Stimulated activated naive CD4-positive, alpha-beta T cell (primary cell): Measurements from ENCODE around the gene NBEA.

Experiments used
- DNase-seq, 6 experiments: peaks; one replicate each; lab custom pipeline; 2025; lab: John Stamatoyannopoulos, UW

The NBEA gene

DNA sequence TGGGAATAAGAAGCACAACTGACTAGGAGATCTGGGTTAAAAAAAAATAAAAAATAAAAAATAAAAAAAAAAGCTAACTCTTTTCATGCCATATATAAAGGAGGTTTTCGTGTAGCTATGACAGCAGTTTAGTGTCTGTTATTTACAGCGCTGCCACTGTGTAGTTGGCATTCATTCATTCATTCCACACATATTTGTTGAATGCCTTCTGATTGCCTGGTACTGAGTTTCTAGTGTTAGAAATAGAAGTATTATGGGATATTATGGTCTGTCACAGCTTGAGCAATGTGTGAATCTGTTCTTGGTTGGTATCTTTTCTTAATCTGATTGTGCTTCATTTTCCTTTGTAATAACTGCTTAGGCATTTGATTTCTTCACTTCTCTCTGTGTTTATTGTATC lies 237.4 kb downstream of the NBEA start:
- DNase-seq: no peak

DNA sequence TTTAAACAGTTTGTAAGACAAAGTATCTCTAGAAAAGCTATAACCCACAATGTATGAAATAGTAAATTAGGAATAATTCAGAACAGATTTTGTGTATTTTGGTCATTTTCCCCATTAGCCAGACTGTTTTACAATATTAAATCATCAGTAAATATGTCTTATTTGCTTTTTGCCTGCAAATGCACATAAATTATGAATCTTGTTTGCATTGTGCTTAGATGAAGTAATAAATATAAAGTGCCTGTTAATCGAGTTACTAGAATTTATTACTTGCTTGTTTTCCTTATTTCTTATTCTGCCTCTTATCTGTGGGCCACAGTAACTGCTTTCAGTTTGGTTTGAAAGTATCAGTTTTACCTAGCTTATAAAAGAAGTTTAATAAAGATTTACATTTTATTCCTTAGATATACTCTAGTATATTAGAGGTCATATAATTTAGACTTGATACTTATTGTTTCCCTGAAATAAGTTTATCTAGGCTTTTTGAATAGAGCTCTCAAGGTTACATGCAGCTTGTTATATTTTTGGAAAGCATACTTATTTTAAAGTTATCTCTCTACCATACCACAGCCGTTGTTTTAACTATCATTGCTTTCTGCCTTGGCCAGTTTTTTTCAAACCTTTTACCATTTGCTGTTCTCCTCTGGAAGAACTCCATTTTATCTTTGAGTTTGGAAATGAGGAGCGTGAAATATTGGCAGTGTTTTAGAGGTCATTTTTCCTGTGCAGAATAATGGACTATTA lies 238.0 kb downstream of the NBEA start:
- DNase-seq: no peak

DNA sequence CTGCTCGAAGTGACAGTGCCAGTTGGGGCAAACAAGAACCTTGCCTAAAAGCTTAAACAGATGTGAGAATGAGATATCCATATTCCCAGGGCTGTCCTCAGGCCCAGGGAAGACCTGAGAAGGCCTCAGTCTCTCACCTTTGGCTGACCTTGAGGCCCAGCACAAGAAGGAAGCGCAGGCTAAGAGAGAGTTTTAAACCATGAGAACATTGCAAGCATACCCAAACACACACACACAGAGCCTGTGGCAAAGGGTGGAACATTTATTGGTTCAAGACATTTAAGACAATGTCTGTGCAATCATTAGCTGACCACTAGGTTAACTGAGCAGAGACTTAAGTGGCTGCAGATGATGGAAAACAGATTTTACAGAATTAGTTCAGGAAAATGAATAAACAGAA lies 248.2 kb downstream of the NBEA start:
- no peak for DNase-seq

- DNase-seq: no peak
These were observed 249.8 kb downstream of the NBEA start for GRCh38 chr13:35191883-35192282.

DNA sequence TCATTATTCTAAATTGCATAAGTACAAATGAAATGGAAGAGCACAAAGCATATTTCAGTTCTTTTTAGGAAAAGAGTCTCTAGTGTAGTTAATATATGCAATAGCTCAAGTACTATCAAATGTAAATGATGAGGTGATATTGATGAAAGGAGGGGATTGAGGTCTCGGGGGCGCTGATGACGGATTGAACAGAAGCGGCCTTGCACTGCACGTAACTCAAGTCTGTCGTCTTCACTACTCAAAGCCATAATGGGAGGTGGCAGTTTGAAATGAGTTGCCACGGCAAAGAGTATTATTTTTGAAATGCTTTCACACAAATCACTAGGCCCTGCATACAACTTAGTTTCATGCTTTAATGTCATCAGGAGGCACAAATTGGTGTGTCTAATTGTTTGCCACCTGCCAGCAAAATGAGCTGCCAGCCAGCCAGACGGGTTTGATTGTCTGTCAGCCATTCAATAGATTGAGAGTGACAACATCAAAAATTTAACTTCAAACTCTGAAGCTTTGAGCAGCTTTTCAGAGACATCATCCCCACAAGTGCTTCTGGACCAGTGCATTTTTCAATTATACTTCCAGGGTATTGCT lies 256.6 kb downstream of the NBEA start:
- DNase-seq: no peak

DNA sequence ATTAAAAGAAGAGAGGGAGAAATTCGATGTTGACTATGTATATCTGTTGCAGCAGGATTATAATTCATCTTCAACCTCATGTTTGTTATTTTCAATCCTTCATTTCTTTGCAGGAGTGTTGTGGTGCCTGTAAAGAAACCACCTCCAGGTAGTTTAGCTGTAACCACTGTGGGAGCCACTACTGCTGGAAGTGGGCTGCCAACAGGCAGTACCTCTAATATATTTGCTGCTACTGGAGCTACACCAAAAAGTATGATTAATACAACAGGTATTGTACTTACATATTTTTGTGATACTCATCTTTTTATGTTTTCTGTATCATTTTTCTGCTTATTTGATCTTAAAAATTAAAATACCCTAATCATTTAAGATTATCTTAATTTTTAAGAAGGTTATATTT lies 266.5 kb downstream of the NBEA start:
- no peak for DNase-seq

DNA sequence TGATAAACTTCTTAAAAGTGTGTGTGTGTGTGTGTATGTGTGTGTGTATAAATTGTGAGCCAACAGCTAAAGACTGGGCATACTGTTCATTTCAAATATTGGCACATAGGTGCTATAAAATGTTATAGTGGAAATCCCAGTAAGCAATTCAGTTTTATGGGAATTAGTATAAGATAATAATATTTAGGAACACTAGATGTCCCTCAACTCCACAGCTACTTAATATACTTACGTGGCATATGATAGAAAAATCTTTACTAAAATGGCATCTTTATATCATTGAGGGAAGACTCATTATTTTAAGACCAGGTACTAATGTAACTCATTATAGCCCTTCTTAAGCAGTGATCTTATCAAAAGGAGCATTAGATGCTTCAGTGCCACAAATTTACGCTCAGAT lies 268.2 kb downstream of the NBEA start:
- DNase-seq: no peak

GRCh38 chr13:35211949-35212348 lies 269.9 kb downstream of the NBEA start:
- no peak for DNase-seq

DNA sequence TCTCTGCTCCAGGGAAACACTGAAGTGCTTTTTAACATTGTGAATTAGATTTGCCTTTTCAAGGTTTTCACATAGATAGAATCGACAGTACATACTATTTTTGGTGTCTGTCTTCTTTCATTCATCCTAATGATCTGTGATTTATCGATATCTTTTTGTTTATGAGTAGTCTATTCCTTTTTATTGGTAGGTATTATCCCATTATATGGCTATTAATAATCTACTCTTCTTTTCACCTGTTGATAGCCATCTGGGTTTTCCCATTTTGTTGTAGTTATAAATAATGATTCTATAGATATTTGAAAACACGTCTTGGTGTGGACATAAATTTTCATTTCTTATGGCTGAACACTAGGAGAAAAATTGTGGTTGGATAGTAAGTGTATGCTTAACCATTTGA lies 271.8 kb downstream of the NBEA start:
- DNase-seq: no peak

DNA sequence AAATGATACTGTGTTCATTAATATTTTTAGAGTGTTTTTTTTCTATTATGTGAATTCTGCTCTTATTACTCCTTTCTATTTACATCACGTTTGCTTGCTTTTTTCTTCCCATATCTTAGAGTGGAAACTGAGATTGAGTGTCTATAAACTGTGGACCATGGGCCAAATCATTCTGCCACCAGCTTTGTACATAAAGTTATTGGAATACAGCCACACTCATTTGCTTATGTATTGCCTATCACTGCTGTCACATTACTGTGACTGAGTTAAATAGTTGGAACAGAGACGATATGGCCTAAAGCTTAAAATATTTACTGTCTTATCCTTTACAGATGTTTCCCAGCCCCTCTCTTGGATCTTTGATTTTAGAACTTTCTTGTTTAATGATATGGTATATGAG lies 274.1 kb downstream of the NBEA start:
- DNase-seq: no peak

- no peak for DNase-seq
These were observed 277.0 kb downstream of the NBEA start for GRCh38 chr13:35219021-35219420.

GRCh38 chr13:35225159-35225558 lies 283.1 kb downstream of the NBEA start:
- no peak for DNase-seq

GRCh38 chr13:35225582-35225981 lies 283.5 kb downstream of the NBEA start:
- no peak for DNase-seq

DNA sequence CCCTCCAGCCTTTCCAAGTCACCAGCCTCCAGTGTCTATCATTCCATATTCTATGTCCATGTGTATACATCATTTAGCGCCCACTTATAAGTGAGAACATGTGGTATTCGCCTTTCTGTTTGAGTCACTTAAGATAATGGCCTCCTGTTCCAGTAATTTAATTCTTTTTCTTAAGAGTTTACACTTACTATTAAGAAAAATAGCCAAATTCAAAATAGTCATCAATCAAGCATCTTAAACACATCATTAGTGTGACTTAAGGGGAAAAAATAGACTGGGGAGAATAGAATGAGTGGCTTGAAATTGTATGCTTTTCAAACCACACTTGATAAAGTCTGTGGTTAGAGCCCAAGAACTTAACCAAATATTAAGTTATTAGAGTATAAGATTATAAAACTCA lies 286.5 kb downstream of the NBEA start:
- no peak for DNase-seq

GRCh38 chr13:35231426-35231825 lies 289.4 kb downstream of the NBEA start:
- DNase-seq: no peak

DNA sequence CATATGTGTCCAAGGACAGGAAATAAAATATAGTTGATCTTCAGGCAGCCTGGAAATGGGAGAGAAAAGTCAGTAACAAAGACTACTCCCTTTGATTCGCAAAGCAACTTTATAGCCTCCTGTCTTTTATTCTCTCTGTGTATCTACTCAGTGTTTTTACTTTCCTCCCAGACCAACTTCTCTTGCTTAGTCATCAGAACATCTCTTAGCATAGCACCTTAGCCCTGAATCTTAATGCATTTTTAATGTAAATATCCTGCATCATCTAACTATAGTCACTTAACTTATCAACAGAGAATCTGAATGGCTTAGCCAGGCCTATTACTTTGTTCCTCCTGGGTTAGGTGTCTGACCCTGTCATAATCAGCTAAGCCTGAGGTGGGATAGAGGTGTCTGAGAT lies 296.2 kb downstream of the NBEA start:
- no peak for DNase-seq

- no peak for DNase-seq
These were observed 310.6 kb downstream of the NBEA start for GRCh38 chr13:35252536-35253205.

GRCh38 chr13:35255241-35255640 lies 313.2 kb downstream of the NBEA start:
- DNase-seq: no peak

GRCh38 chr13:35256459-35257148 lies 314.5 kb downstream of the NBEA start:
- DNase-seq: no peak

DNA sequence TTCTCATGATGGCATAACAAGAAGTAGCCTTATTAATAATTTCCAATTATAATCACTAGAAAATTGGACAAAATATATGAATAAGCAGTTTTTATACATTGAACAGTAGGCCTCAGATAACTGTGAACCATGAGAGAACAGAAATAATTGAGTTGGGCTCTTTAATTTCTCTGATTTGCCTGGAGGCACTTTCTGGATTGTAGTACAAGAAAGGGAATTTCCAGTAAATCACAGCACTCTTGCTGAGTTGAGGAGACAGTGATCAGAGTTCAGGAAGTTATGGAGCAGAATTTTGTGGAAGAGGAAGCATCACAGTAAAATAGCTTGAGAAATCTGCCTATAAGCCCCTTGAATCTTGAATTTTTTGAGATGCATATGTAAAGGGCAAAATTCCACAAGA lies 318.2 kb downstream of the NBEA start:
- no peak for DNase-seq

GRCh38 chr13:35266412-35266811 lies 324.3 kb downstream of the NBEA start:
- no peak for DNase-seq

GRCh38 chr13:35278917-35279316 lies 336.8 kb downstream of the NBEA start:
- DNase-seq: no peak

- no peak for DNase-seq
These were observed 337.4 kb downstream of the NBEA start for GRCh38 chr13:35279500-35279899.
